Spinal cord (tissue), 10 donors: ENCODE data around the gene ZNF692. TPM values are rescaled to one million over a fixed set of nuclear protein-coding genes. Genes with fewer than 3 reads are reported as not detected.
"Not testable (repeated sequence)": the region's sequence is repeated elsewhere in the genome, so short reads cannot be mapped to it uniquely, and the experiment has no call there.

Experiments used
- DNase-seq, 6 donors: peaks; one replicate each; pipeline versions ENCODE4 v3.0.0 to v3.0.0-alpha.2; 2013 to 2015; ENCODE audit warnings: low spot score in 6 of 6, low read depth in 4 of 6
- H3K27ac ChIP-seq: one replicate; pipeline ENCODE4 v1.5.1; 2013; ENCODE audit warnings: low read depth, low read length, control low read depth
- H3K27me3 ChIP-seq: one replicate; pipeline ENCODE4 v1.6.1; 2013; ENCODE audit warnings: low read length; ENCODE audit not compliant: control insufficient read depth, insufficient read depth
- H3K36me3 ChIP-seq: one replicate; pipeline ENCODE4 v1.6.1; 2013; ENCODE audit warnings: low read length; ENCODE audit not compliant: control insufficient read depth, insufficient read depth
- H3K4me1 ChIP-seq: one replicate; pipeline ENCODE4 v1.6.1; 2013; ENCODE audit warnings: low read length; ENCODE audit not compliant: control insufficient read depth, insufficient read depth
- H3K4me3 ChIP-seq: one replicate; pipeline ENCODE4 v1.5.1; 2013; ENCODE audit warnings: low read depth, low read length, control low read depth
- H3K9me3 ChIP-seq: one replicate; pipeline ENCODE4 v1.6.1; 2013; ENCODE audit warnings: low read length; ENCODE audit not compliant: control insufficient read depth, insufficient read depth
- WGBS: methylation state at CpG from one replicate; pipeline ENCODE4 v1.1.5; 2013; ENCODE audit warnings: missing lambda C conversion rate; ENCODE audit not compliant: insufficient coverage; 5-methylcytosine and 5-hydroxymethylcytosine counted together
- polyA plus RNA-seq, 2 donors: library from polyadenylated mRNA; unstranded; fragments of 120-200 nt; gene quantifications; one replicate each; pipeline ENCODE4 v1.2.1, GENCODE V29; 2013; ENCODE audit not compliant: insufficient read length in 2 of 2
- small RNA-seq: library from RNA; depleted of rRNA; stranded (forward); fragments of <200 nt; gene quantifications from one replicate; pipeline ENCODE3, GENCODE V24; 2014; ENCODE audit warnings: low replicate concordance
- total RNA-seq, 2 donors: library from RNA; depleted of rRNA in 1 of 2; stranded (reverse); fragments of 120-200 nt in 1 of 2; fragments of >200 nt in 1 of 2; gene quantifications; one replicate each; pipeline versions ENCODE4 v1.2.3 to v1.2.4, GENCODE V29; 2013 to 2014
- donor health status: healthy.

The ZNF692 gene
- total and polyA plus RNA-seq, 4 donors, result 13.6 to 89.3 (median 51.1) TPM

- DNase-seq, result no peak
- Histone ChIP-seq H3K4me3 (no peak overlapping the region), H3K4me1 (no peaks in the 10 kb centered on the region), H3K36me3 (no peaks in the 10 kb centered on the region), H3K27ac (no peak overlapping the region), H3K27me3 (no peaks in the 10 kb centered on the region), H3K9me3 (no peaks in the 10 kb centered on the region)
- WGBS, result 86% methylated on average over 8 of the region's 10 CpGs
These were observed 53.9 kb downstream of the ZNF692 start for GRCh38 chr1:248804771-248805681.

- H3K27ac ChIP-seq, DNase-seq, H3K4me3 ChIP-seq, H3K9me3 ChIP-seq, H3K27me3 ChIP-seq, H3K4me1 ChIP-seq, H3K36me3 ChIP-seq: not testable (repeated sequence)
- 89% methylated on average over 15 of the region's 15 CpGs for WGBS
These were observed 55.4 kb downstream of the ZNF692 start for GRCh38 chr1:248803501-248803900.

- no peaks in the 10 kb centered on the region for H3K27me3 ChIP-seq
- H3K4me1 ChIP-seq, result no peaks in the 10 kb centered on the region
- H3K4me3 ChIP-seq, result no peak overlapping the region
- H3K27ac ChIP-seq, result no peak overlapping the region
- 91% methylated on average over 6 of the region's 6 CpGs for WGBS
- H3K36me3 ChIP-seq, result no peaks in the 10 kb centered on the region
- H3K9me3 ChIP-seq, result no peaks in the 10 kb centered on the region
- DNase-seq, result no peak
These were observed 56.4 kb downstream of the ZNF692 start for GRCh38 chr1:248802454-248802853.

GRCh38 chr1:248800459-248800858 is 58.4 kb downstream of the ZNF692 start:
- no peaks in the 10 kb centered on the region for H3K4me1 ChIP-seq
- H3K27me3 ChIP-seq, result no peaks in the 10 kb centered on the region
- H3K9me3 ChIP-seq, result no peaks in the 10 kb centered on the region
- DNase-seq, result no peak
- WGBS, result no CpG with 5 or more reads among the region's 3 CpGs
- H3K4me3 ChIP-seq, result no peak overlapping the region
- H3K36me3 ChIP-seq, result no peaks in the 10 kb centered on the region
- H3K27ac ChIP-seq, result no peak overlapping the region

Small RNA genes within 50 kb of the gene (small RNA-seq; reads per million reads assigned to genes)
- not detected for gene MIR3124

Other genes starting within 250 kb of the ZNF692 start
- gene OR2T11, start 224.0 kb downstream of the ZNF692 start, total RNA-seq, result not detected
- not detected for gene OR2T11, start 224.0 kb downstream of the ZNF692 start, polyA plus RNA-seq
- gene OR2T35, start 213.8 kb downstream of the ZNF692 start, total RNA-seq, result not detected
- not detected for gene OR2T35, start 213.8 kb downstream of the ZNF692 start, polyA plus RNA-seq
- not detected for gene OR2T27, start 203.6 kb downstream of the ZNF692 start, total RNA-seq
- gene OR2T27, start 203.6 kb downstream of the ZNF692 start, polyA plus RNA-seq, result not detected
- gene OR14I1, start 156.3 kb downstream of the ZNF692 start, total RNA-seq, result not detected
- gene OR14I1, start 156.3 kb downstream of the ZNF692 start, polyA plus RNA-seq, result not detected
- not detected for gene LYPD8, start 103.3 kb downstream of the ZNF692 start, total RNA-seq
- not detected for gene LYPD8, start 103.3 kb downstream of the ZNF692 start, polyA plus RNA-seq
- 10 to 100 TPM; 16.3 to 25.2 TPM for gene SH3BP5L, start 33.2 kb downstream of the ZNF692 start, total RNA-seq
- 10 to 100 TPM; 34.8 to 37.8 TPM for gene SH3BP5L, start 33.2 kb downstream of the ZNF692 start, polyA plus RNA-seq
- 10 to 100 TPM; 13.8 to 22.0 TPM for gene ZNF672, start 20.9 kb downstream of the ZNF692 start, total RNA-seq
- 10 to 100 TPM; 31.5 to 35.1 TPM for gene ZNF672, start 20.9 kb downstream of the ZNF692 start, polyA plus RNA-seq
- gene PGBD2, start 47.1 kb upstream of the ZNF692 start, total RNA-seq, result 1 to 10 TPM; 7.8 to 8.9 TPM
- 1 to 10 TPM; 6.8 to 7.2 TPM for gene PGBD2, start 47.1 kb upstream of the ZNF692 start, polyA plus RNA-seq